HPDE6-E6E7 (cell line): Measurements from ENCODE around the gene ADAM10.

Experiments used
- DNase-seq: peaks from one replicate; pipeline ENCODE4 v3.0.0; 2011; ENCODE audit warnings: missing footprints; ENCODE audit errors: extremely low spot score

Gene ADAM10

DNA sequence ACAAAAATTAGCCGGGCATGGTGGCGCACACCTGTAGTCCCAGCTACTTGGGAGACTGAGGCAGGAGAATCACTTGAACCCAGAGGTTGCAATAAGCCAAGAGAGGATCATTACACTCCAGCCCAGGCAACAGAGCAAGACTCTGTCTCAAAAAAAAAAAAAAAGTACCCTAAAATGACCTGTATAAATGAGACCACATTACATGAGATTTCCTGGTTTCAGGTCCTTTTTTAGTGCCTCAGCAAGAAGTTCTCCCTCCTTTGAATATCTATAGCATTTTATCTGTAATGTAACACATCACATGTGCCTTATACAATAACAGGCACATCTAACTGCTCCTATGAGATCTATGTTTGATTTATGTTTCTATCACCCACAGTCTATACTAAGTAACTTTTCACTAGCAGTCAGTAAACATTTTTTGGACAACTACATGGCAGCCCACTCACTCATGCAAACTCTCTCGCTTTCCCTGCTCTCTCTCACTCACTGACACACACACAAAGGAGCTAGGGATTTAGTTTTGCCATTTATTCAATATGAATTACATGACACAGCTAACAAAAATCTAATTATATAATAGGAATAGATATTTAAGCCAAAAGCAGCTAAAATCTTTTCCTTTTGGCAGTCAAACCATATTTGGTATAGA lies 34.1 kb downstream of the ADAM10 start:
- no peak for DNase-seq

DNA sequence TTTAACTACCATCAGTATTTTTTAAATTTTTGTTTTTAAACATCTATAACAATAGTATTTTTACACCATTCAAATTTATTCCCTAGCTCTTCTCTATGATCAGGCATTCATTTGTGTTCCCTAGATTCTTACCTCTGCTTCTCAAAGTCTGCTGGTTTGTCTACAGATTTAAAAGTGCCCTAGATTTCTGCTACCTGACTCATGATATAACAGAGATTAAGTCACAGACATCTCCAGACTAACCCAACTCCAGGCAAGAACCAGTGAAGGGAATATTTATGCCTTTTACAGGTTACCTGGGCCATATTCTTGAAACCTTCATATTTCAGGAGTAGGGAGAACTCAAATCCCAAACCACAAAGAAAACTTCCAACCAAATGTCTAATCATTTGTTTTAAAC lies 38.8 kb downstream of the ADAM10 start:
- DNase-seq = no peak

GRCh38 chr15:58707397-58707796 lies 42.1 kb downstream of the ADAM10 start:
- no peak for DNase-seq

DNA sequence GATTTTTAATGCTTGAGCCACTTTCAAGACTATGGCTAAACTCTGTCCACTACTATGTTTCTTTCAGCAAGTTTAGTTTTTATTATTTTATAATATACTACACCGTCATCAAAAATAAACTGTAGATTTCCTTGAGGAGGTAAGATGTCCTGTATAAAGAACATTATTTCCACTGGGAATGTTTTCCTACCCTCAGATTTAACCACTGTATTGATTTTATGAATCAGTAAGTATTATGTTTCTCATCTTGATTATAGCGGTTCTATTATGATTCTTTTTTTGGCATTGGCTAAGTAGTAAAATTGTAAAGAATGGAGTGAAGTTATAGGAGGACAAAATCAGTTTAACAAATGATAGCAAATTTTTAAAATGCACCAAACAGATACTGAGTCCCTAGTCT lies 44.4 kb downstream of the ADAM10 start:
- DNase-seq = no peak

DNA sequence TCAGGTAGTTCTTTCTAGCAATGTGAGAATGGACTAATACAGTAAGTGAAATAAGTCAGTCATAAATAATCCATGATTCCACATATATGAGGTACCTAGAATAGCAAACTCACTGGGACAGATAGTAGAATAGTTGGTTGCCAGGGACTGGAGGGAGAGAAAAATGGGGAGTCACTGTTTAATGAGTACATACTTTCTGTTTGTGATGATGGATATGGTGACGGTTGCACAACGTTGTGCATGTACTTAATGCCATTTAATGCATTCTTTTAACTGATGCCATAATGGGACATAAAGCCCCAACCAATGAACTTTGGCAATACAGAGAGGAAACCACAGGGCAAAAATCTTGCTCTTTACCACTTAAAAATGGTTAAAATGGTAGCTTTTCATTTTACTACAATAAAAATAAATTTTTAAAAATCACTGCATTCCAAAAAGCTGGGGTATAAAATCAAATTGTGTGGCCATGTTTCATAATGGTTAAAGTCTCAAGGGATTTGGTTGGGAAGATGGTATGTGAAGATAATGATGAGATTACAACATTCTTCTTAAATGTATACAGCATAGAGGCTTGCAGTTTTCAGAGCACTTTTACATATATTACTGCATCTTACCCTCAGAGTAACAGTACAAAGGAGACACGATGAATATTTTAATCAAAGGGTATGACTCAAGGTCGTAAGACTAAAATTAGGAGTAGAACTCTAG lies 45.2 kb downstream of the ADAM10 start:
- DNase-seq = no peak

GRCh38 chr15:58703610-58704009 lies 45.9 kb downstream of the ADAM10 start:
- DNase-seq = no peak

DNA sequence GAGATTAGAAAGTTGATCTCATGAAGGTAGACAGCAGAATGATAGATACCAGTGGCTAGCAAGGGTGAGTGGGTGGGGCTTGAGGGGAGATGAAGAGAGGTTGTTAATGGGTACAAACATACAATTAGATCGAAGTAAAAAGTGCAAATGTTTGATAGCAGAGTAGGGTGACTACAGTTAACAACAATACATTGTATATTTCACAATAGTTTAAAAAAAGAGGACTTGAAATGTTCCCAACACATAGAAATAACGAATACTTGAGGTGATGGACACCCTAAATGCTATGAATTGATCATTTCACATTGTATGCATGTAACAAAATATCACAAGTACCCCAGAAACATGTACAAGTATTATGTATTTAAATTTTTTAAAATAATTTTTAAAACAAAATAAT lies 47.3 kb downstream of the ADAM10 start:
- DNase-seq = no peak

GRCh38 chr15:58701376-58701775 lies 48.1 kb downstream of the ADAM10 start:
- DNase-seq = no peak

GRCh38 chr15:58699769-58700168 lies 49.7 kb downstream of the ADAM10 start:
- no peak for DNase-seq

GRCh38 chr15:58698887-58699641 lies 50.4 kb downstream of the ADAM10 start:
- no peak for DNase-seq

GRCh38 chr15:58697220-58697619 lies 52.3 kb downstream of the ADAM10 start:
- DNase-seq = no peak

- no peak for DNase-seq
Measured at GRCh38 chr15:58696738-58697137, 52.8 kb downstream of the ADAM10 start.

DNA sequence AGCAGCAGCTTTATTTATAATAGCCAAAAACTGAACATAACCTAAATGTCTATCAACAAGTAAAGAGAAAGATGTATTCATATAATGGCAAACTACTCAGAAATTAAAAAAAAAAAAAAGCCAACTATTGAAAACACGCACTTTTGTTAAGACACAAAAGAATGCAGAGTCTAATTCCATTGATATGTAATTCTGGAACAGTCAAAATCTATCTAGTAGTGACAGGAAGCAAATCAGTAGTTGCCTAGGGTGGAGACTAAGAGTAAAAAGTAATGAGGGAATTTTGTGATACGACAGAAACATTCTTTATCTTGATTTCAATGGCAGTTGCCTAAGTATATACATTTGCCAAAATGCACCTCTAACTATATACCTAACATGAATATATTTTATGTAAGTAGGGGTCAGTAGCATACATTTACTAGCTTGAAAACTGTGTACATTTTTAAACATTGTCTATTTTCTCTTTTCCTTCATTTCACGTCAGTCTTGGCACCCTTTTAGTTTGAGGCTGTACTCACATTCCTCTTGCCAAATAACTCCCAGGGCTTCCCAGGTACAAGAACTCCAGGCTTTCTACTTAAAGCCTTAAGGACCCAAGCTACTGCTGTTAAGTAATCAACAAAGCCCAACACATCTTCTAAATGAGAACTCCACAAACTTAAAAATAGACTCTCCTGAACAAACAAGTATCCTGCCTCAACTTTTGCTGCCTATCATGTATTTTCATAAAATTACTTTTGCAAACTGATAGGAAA lies 54.7 kb downstream of the ADAM10 start:
- DNase-seq = no peak

GRCh38 chr15:58690703-58691102 lies 58.8 kb downstream of the ADAM10 start:
- no peak for DNase-seq

DNA sequence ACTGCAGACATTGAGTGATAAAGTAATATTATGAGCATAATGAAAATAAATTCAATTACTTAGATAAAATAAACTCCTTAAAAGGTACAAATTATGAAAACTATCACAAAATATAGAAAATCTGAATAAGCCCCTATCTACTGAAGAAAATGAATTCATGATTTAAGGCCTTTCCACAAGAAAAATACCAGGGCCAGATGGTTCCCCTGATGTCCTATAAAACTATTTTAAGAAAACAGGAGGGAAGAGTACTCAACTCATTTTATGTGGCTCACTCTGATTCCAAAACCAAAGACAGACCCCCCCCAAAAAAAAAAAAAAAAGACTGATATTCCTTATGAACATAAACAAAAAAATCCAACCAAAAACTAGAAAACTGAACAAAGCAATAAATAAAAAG lies 59.9 kb downstream of the ADAM10 start:
- DNase-seq = no peak

- no peak for DNase-seq
Measured at GRCh38 chr15:58686286-58686685, 63.2 kb downstream of the ADAM10 start.

GRCh38 chr15:58684751-58685150 lies 64.8 kb downstream of the ADAM10 start:
- no peak for DNase-seq

- DNase-seq = no peak
Measured at GRCh38 chr15:58684036-58684710, 65.3 kb downstream of the ADAM10 start.

DNA sequence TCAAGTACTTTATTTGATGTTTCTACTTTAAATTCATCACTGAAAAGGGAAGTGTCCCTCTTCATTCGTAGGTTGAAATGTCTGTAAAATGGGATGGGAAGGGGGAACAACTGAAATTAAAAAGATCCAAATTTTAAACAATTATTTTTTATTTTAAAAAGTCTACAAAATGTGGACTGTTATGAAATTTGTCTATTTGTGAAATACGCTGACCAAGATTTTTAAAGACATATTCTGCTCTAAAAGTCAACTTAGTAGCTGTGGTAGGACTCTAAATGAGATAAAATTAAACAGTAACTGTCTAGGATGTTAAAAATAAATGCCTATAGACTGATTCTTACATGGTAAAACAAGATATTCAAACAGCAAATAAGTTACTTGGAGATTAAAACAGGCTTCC lies 67.3 kb downstream of the ADAM10 start:
- DNase-seq = no peak

DNA sequence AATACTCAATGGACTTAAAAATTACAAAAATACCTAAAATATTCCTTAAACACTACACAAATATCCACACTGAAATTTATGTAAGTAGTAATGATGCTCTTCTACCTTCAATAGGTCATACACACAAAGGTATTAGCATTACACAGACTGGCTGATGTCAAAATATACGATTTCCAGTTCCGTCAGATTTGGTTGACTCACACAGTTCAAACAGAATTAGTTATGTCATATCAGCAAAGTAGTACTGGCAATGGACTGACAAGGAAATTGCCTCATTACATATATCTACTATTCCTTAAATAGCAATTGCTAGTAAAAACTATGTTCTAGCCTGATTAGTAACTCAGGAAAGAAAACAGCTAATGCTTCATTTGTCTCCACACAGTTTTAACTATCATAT lies 70.8 kb downstream of the ADAM10 start:
- DNase-seq = no peak

DNA sequence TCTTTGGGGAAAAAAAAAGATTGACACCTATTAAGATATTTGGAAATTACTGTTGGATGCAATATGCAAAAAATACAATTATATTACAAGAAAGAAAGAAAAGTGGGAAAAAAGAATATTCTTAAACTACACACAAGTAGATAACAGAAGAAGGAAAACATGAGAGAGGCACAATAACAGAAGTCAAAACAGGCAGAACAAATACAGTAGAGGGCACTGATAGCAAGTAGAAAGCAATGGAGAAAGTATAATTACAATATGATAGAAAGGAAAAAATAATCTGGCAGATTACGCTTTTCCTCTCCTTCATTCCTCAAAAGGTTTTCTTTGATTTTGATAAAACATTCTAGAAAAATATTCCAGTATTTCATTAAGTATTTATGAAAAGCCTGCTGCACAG lies 72.1 kb downstream of the ADAM10 start:
- DNase-seq = no peak

DNA sequence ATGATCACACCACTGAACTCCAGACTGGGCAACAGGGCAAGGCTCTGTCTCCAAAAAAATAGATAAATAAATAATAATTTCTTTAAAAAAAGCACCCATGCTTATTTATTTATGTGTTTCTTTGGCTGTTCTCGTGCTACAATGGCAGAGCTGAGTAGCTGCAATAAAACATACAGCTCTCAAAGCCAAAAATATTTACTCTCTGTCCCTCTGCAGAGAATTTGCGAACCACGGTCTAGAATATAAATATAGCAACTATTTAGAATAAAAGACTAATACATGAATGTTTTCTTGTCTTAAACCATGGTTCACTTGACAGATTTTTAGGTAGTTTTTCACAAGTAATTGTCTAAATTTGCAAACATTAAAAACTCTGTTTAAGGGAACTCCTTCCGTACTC lies 72.7 kb downstream of the ADAM10 start:
- no peak for DNase-seq
